ENCODE measurements around the gene CHGA.

- no peak for TF ChIP-seq CTCF (IDR thresholded peaks at IDR 0.05)
- no peak for TF ChIP-seq POLR2A (IDR thresholded peaks at IDR 0.05)
These were observed 39.9 kb upstream of the CHGA start for GRCh38 chr14:92883066-92883465.

Measured in Peyer's patch (tissue), 4 donors.